Measurements from ENCODE around the gene ZNF341. TPM values are rescaled to one million over a fixed set of nuclear protein-coding genes. Genes with fewer than 3 reads are reported as not detected.
A peak's percentile ranks its signal among the peaks of the same experiment; 100 is the strongest.

Gene ZNF341
- total and polyA plus RNA-seq, 2 experiments from 2014 or later: 4.3 to 6.1 TPM

DNA sequence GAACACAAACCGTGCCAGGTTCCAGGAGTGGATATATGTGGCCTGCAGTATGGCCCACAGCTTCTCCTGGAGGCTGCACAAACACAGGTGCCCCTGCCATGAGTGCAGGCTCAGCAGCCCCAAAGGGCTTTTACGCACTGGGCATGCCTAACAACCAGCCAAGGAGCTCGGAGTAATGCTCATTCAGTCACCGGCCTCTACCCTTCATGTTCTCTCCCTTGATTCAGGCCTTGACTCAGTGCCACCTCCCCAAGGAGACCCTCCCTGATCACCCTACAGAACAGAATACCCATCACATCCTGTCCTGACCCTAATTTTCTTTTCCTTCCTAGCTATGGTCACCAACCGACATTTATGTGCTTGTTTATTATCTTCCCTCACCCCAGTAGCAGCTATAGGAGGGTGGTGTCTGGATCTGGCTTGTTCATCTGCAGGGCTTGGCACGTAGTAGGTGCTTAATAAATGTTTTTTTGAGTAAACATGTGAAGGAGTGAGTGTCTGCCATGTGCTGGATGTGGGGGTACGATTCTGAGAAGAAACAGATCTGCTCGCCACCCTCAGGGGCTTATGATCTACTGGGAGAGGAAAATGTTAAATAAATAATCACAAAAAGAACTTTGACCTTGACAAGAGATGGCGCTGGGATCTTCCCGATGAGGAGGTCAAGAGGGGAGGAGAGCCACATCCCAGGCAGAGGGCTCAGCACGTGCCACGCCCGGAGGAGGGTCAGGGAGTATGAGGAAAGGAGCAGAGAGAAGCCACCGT lies 20.9 kb upstream of the ZNF341 start (continued):
- no peak for TF ChIP-seq JUNB (IDR thresholded peaks at IDR 0.05; ENCODE audit: unreplicated experiment)
- TF ChIP-seq POLR2AphosphoS5 (IDR thresholded peaks at IDR 0.05; ENCODE audit: low read depth): no peak
- TF ChIP-seq, protein P1, sequence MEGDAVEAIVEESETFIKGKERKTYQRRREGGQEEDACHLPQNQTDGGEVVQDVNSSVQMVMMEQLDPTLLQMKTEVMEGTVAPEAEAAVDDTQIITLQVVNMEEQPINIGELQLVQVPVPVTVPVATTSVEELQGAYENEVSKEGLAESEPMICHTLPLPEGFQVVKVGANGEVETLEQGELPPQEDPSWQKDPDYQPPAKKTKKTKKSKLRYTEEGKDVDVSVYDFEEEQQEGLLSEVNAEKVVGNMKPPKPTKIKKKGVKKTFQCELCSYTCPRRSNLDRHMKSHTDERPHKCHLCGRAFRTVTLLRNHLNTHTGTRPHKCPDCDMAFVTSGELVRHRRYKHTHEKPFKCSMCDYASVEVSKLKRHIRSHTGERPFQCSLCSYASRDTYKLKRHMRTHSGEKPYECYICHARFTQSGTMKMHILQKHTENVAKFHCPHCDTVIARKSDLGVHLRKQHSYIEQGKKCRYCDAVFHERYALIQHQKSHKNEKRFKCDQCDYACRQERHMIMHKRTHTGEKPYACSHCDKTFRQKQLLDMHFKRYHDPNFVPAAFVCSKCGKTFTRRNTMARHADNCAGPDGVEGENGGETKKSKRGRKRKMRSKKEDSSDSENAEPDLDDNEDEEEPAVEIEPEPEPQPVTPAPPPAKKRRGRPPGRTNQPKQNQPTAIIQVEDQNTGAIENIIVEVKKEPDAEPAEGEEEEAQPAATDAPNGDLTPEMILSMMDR (conservative IDR thresholded peaks at IDR 0.05; ENCODE audit: low read depth in 2 of 2): no peak
- TF ChIP-seq STAT1 (IDR thresholded peaks at IDR 0.05; ENCODE audit: unreplicated experiment): no peak
- TF ChIP-seq EZH2 (IDR thresholded peaks at IDR 0.05; ENCODE audit: low read depth, unreplicated experiment): no peak

DNA sequence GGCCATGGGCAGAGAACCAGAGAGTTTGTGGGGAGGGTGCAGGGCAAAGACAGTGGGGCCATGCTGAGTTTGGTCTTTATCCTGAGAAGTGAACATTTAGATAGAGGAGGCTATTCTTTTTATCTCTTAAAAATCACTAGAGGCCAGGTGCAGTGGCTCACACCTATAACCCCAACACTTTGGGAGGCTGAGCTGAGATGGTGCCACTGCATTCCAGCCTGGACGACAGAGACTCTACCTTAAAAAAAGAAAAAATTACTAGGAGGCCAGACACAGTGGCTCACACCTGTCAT lies 20.4 kb upstream of the ZNF341 start:
- no peaks in the 10 kb centered on the region; the same call in 2 of the 3 replicates for H3K36me3 Mint-ChIP-seq (ENCODE audit: low read depth)
- ATAC-seq (no peak), DNase-seq (ENCODE audit: low spot score) (no peak)
- Histone ChIP-seq H3K4me3 (no peak overlapping the region), H3K79me2 (replicated peaks; ENCODE audit: insufficient read depth) (no peaks in the 10 kb centered on the region), H3K4me2 (no peak overlapping the region), H3K4me1 (ENCODE audit: insufficient read depth) (peaks cover 13% of the 10 kb centered on the region), H3K9me2 (ENCODE audit: insufficient read depth) (no peaks in the 10 kb centered on the region; the same call in 1 of the 2 replicates), H3K36me3 (ENCODE audit: insufficient read depth) (no peaks in the 10 kb centered on the region), H3F3A (replicated peaks; ENCODE audit: low read depth) (0 out of 2 replicates have a peak, but pooled peaks cover 3% of the 10 kb centered on the region), H3K27ac (ENCODE audit: low read depth) (peak overlapping the region; percentile 80; the same call in 1 of the 2 replicates), H2AFZ (no peak overlapping the region), H3K27me3 (ENCODE audit: insufficient read depth) (no peaks in the 10 kb centered on the region), H4K20me1 (replicated peaks; ENCODE audit: insufficient read depth) (no peaks in the 10 kb centered on the region)
- no peak overlapping the region for H3K4me3 Mint-ChIP-seq
- H3K27ac Mint-ChIP-seq: no peak overlapping the region; the same call in 1 of the 2 replicates
- peaks cover 16% of the 10 kb centered on the region for H3K4me1 Mint-ChIP-seq
- H3K27me3 Mint-ChIP-seq (ENCODE audit: insufficient read depth, low read depth, poor library complexity): peaks cover 10% of the 10 kb centered on the region
- H3K9me3 Mint-ChIP-seq: no peaks in the 10 kb centered on the region
- TF ChIP-seq, protein P2, sequence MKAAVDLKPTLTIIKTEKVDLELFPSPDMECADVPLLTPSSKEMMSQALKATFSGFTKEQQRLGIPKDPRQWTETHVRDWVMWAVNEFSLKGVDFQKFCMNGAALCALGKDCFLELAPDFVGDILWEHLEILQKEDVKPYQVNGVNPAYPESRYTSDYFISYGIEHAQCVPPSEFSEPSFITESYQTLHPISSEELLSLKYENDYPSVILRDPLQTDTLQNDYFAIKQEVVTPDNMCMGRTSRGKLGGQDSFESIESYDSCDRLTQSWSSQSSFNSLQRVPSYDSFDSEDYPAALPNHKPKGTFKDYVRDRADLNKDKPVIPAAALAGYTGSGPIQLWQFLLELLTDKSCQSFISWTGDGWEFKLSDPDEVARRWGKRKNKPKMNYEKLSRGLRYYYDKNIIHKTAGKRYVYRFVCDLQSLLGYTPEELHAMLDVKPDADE (IDR thresholded peaks at IDR 0.05): no peak
- TF ChIP-seq STAT1 (IDR thresholded peaks at IDR 0.05; ENCODE audit: unreplicated experiment) (no peak), ZNF331 (CRISPR knock-in tag; IDR thresholded peaks at IDR 0.05; ENCODE audit: low read depth) (no peak), EZH2phosphoT487 (IDR thresholded peaks at IDR 0.05; ENCODE audit: unreplicated experiment) (no peak), EZH2 (IDR thresholded peaks at IDR 0.05; ENCODE audit: low read depth, unreplicated experiment) (no peak), ZNF114 (CRISPR knock-in tag; IDR thresholded peaks at IDR 0.05) (no peak), CREB1 (CRISPR knock-in tag; IDR thresholded peaks at IDR 0.05; ENCODE audit: low read depth) (no peak), NANOG (IDR thresholded peaks at IDR 0.05; ENCODE audit: borderline replicate concordance) (no peak), JUNB (IDR thresholded peaks at IDR 0.05; ENCODE audit: unreplicated experiment) (no peak)
- TF ChIP-seq, protein P1 (conservative IDR thresholded peaks at IDR 0.05; ENCODE audit: low read depth in 2 of 2): no peak
- TF ChIP-seq, protein P3, sequence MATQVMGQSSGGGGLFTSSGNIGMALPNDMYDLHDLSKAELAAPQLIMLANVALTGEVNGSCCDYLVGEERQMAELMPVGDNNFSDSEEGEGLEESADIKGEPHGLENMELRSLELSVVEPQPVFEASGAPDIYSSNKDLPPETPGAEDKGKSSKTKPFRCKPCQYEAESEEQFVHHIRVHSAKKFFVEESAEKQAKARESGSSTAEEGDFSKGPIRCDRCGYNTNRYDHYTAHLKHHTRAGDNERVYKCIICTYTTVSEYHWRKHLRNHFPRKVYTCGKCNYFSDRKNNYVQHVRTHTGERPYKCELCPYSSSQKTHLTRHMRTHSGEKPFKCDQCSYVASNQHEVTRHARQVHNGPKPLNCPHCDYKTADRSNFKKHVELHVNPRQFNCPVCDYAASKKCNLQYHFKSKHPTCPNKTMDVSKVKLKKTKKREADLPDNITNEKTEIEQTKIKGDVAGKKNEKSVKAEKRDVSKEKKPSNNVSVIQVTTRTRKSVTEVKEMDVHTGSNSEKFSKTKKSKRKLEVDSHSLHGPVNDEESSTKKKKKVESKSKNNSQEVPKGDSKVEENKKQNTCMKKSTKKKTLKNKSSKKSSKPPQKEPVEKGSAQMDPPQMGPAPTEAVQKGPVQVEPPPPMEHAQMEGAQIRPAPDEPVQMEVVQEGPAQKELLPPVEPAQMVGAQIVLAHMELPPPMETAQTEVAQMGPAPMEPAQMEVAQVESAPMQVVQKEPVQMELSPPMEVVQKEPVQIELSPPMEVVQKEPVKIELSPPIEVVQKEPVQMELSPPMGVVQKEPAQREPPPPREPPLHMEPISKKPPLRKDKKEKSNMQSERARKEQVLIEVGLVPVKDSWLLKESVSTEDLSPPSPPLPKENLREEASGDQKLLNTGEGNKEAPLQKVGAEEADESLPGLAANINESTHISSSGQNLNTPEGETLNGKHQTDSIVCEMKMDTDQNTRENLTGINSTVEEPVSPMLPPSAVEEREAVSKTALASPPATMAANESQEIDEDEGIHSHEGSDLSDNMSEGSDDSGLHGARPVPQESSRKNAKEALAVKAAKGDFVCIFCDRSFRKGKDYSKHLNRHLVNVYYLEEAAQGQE (IDR thresholded peaks at IDR 0.05; ENCODE audit: unreplicated experiment): no peak

All from GM23338 (cell line).